Parietal lobe (tissue), 2 donors: Measurements from ENCODE around the gene TPM3. TPM values are rescaled to one million over a fixed set of nuclear protein-coding genes. Genes with fewer than 3 reads are reported as not detected.

Experiments
- small RNA-seq: library from RNA; depleted of rRNA; stranded (forward); fragments of <200 nt; gene quantifications from one replicate; pipeline ENCODE3, GENCODE V24; 2014; ENCODE audit warnings: low replicate concordance
- total RNA-seq: library from RNA; depleted of rRNA; stranded (reverse); fragments of >200 nt; gene quantifications from one replicate; pipeline ENCODE4 v1.2.3, GENCODE V29; 2014

The TPM3 gene
- 177 TPM for total RNA-seq

GRCh38 chr1:154191990-154192461 is at the start of gene TPM3:
TPM3 (minus strand) TSS chr1:154192100; CDS start chr1:154192018, 82 bp downstream.

GRCh38 chr1:154220071-154220969 is 28.4 kb upstream of the TPM3 start, which contains the start of gene UBAP2L:
UBAP2L (plus strand) TSS chr1:154220955; CDS start chr1:154225124, 4,169 bp downstream.

GRCh38 chr1:154206196-154206595 is 14.3 kb upstream of the TPM3 start, which contains the start of gene CFAP141:
CFAP141 (minus strand) TSS chr1:154206333; CDS start chr1:154206307, 26 bp downstream.

GRCh38 chr1:154154534-154155191 is 37.2 kb downstream of the TPM3 start, which contains the start of gene NUP210L:
NUP210L (minus strand) TSS chr1:154155073.

Small RNA genes within 50 kb of the gene (small RNA-seq; reads per million reads assigned to genes)
- gene MIR190B, result 0.86 reads per million, percentile 65 among the genes with 10 or more reads in this experiment

Other genes with a start within 250 kb of the TPM3 start
- gene DENND4B, start 245.4 kb downstream of the TPM3 start, total RNA-seq, result 38.8 TPM
- gene CRTC2, start 233.5 kb downstream of the TPM3 start, total RNA-seq, result 6.9 TPM
- 22.8 TPM for gene SLC39A1, start 228.6 kb downstream of the TPM3 start, total RNA-seq
- 15.7 TPM for gene CREB3L4, start 224.2 kb downstream of the TPM3 start, total RNA-seq
- gene JTB, start 214.4 kb downstream of the TPM3 start, total RNA-seq, result 56.7 TPM
- 6.9 TPM for gene RAB13, start 205.8 kb downstream of the TPM3 start, total RNA-seq
- 1,626 TPM for gene RPS27, start 201.3 kb downstream of the TPM3 start, total RNA-seq
- gene NUP210L, start 37.0 kb downstream of the TPM3 start, total RNA-seq, result 0.31 TPM
- gene CFAP141, start 14.2 kb upstream of the TPM3 start, total RNA-seq, result not detected
- 87.0 TPM for gene UBAP2L, start 28.9 kb upstream of the TPM3 start, total RNA-seq
- gene HAX1, start 80.5 kb upstream of the TPM3 start, total RNA-seq, result 47.6 TPM
- not detected for gene AQP10, start 129.0 kb upstream of the TPM3 start, total RNA-seq
- gene ATP8B2, start 133.4 kb upstream of the TPM3 start, total RNA-seq, result 45.7 TPM
- gene IL6R, start 213.2 kb upstream of the TPM3 start, total RNA-seq, result 2.2 TPM